Upper lobe of left lung (tissue), 6 donors: Measurements from ENCODE around the gene ZDHHC14. TPM values are rescaled to one million over a fixed set of nuclear protein-coding genes. Genes with fewer than 3 reads are reported as not detected.

ENCODE experiments used
- ATAC-seq, 2 donors: fragments of 200-7000 bp; cut with Tn5 transposase; one replicate each; pipeline ENCODE4 v1.9.1; 2022; ENCODE audit warnings: mild to moderate bottlenecking in 2 of 2, moderate library complexity in 2 of 2; ENCODE audit not compliant: low FRiP score in 2 of 2
- DNase-seq, 2 donors: peaks; one replicate each; pipeline ENCODE4 v3.0.0-alpha.2; 2019 to 2020
- H3K27ac ChIP-seq, 4 donors: fragments of 200-600 bp; sonication (generic); one replicate each; pipeline ENCODE4 v1.5.1; 2016 to 2019
- H3K27me3 ChIP-seq, 4 donors: fragments of 200-600 bp; sonication (generic); one replicate each; pipeline ENCODE4 v1.5.1; 2017 to 2019
- H3K36me3 ChIP-seq, 4 donors: fragments of 200-600 bp; sonication (generic); one replicate each; pipeline ENCODE4 v1.5.1; 2016 to 2019
- H3K4me1 ChIP-seq, 4 donors: fragments of 200-600 bp; sonication (generic); one replicate each; pipeline ENCODE4 v1.5.1; 2018 to 2019
- H3K4me3 ChIP-seq, 4 donors: fragments of 200-600 bp; sonication (generic); one replicate each; pipeline ENCODE4 v1.5.1; 2017 to 2019; ENCODE audit warnings: mild to moderate bottlenecking in 2 of 4, moderate library complexity in 1 of 4
- H3K9me3 ChIP-seq, 4 donors: fragments of 200-600 bp; sonication (generic); one replicate each; pipeline ENCODE4 v1.5.1; 2018 to 2019
- EP300 ChIP-seq, 4 donors: sonication (generic); formaldehyde crosslinking; IDR thresholded peaks; one replicate each; pipeline ENCODE4 v1.5.1; 2017; ENCODE audit warnings: antibody characterized with exemption in 4 of 4, control low read depth in 2 of 4
- POLR2A ChIP-seq, 4 donors: fragments of 450-650 bp; IDR thresholded peaks; one replicate each; pipeline ENCODE4 v1.5.1; 2016 to 2017; ENCODE audit warnings: antibody characterized with exemption in 4 of 4, mild to moderate bottlenecking in 2 of 4
- POLR2AphosphoS5 ChIP-seq, 2 donors: sonication (generic); formaldehyde crosslinking; IDR thresholded peaks; one replicate each; pipeline ENCODE4 v1.5.1; 2017; ENCODE audit warnings: antibody characterized with exemption in 2 of 2
- WGBS, 2 donors: methylation state at CpG; one replicate each; pipeline ENCODE4 v1.1.5; 2017 to 2018; 5-methylcytosine and 5-hydroxymethylcytosine counted together
- total RNA-seq, 6 donors: library from RNA; depleted of rRNA in 4 of 6; stranded (reverse); fragments of >200 nt in 4 of 6; gene quantifications; one replicate each; pipeline versions ENCODE4 v1.1.0 to v1.2.1, GENCODE V29; 2016 to 2021
- TF ChIP-seq, protein P1 (sequence below), 6 experiments: fragments of 450-650 bp in 4 of 6; fragments of 200-600 bp in 2 of 6; sonication (generic) in 2 of 6; IDR thresholded peaks; one replicate each; pipeline ENCODE4 v1.5.1; 2016 to 2019; ENCODE audit warnings: antibody characterized with exemption in 6 of 6
- donor health status: DM: no; HTN: no; CAD: no; lungs with moderate emphysema.
- donor health status: DM: no; HTN: yes; CAD: no; lungs with severe emphysema.

The ZDHHC14 gene
- total RNA-seq, 6 donors from 2014 or later, result 5.3 to 16.5 (median 9.4) TPM

DNA sequence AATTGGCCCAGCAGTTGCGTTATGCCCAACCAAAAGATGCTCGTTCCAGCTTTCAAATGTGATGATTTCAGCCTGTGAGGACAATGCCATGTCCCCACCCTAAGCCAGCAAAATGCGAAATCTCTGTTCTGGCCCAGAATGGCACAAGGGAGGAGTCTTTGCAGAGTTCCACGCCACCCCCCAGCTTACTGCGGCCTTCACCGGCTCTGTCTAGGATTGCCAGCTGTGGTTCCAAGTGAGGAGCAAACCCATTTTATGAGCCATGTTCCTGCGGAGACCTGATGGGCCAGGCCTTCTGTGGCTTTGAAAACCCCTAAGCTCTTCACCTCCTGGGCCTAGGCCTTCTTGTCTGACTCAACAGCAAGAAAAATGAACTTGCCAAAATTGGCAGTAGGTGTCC, 295.3 kb downstream of the ZDHHC14 start:
- Histone ChIP-seq H3K9me3 (no peaks in the 10 kb centered on the region), H3K27ac (no peak overlapping the region), H3K36me3 (peaks cover 0 to 9% (median 1%) of the 10 kb centered on the region in 4 donors), H3K27me3 (no peaks in the 10 kb centered on the region), H3K4me1 (no peaks in the 10 kb centered on the region), H3K4me3 (no peak overlapping the region)
- DNase-seq, result no peak
- no peak for ATAC-seq
- 79 to 91% methylated on average over 5 to 7 of the region's 7 CpGs for WGBS, 2 donors
- no peak for TF ChIP-seq POLR2AphosphoS5 (IDR thresholded peaks at IDR 0.05)
- TF ChIP-seq, protein P1, sequence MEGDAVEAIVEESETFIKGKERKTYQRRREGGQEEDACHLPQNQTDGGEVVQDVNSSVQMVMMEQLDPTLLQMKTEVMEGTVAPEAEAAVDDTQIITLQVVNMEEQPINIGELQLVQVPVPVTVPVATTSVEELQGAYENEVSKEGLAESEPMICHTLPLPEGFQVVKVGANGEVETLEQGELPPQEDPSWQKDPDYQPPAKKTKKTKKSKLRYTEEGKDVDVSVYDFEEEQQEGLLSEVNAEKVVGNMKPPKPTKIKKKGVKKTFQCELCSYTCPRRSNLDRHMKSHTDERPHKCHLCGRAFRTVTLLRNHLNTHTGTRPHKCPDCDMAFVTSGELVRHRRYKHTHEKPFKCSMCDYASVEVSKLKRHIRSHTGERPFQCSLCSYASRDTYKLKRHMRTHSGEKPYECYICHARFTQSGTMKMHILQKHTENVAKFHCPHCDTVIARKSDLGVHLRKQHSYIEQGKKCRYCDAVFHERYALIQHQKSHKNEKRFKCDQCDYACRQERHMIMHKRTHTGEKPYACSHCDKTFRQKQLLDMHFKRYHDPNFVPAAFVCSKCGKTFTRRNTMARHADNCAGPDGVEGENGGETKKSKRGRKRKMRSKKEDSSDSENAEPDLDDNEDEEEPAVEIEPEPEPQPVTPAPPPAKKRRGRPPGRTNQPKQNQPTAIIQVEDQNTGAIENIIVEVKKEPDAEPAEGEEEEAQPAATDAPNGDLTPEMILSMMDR (IDR thresholded peaks at IDR 0.05), result no peak
- TF ChIP-seq POLR2A (IDR thresholded peaks at IDR 0.05), result no peak
- no peak for TF ChIP-seq EP300 (IDR thresholded peaks at IDR 0.05)

DNA sequence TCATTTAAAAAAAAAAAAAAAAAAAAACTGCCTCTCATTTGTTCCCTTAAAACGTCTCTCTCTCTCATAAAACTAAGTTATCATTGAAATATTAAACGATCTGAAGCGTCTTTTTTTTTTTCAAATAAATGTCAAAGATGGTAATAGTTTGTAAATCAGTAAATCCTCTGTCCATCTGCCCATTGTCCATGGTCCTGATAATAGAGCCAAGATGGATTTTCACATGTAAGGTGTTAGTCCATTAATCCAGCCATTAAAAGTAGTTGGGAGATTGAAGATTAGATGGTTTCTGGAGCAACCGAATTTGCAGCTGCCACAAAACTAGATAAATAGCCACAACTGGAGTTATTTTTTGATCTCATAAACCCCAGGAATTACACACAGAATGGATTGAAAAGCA, 296.2 kb downstream of the ZDHHC14 start:
- Histone ChIP-seq H3K4me1 (no peaks in the 10 kb centered on the region), H3K36me3 (peaks cover 0 to 9% (median 1%) of the 10 kb centered on the region in 4 donors), H3K4me3 (no peak overlapping the region), H3K27ac (no peak overlapping the region), H3K9me3 (no peaks in the 10 kb centered on the region), H3K27me3 (no peaks in the 10 kb centered on the region)
- TF ChIP-seq, protein P1 (IDR thresholded peaks at IDR 0.05), result no peak
- no peak for TF ChIP-seq POLR2AphosphoS5 (IDR thresholded peaks at IDR 0.05)
- no peak for TF ChIP-seq POLR2A (IDR thresholded peaks at IDR 0.05)
- no peak for TF ChIP-seq EP300 (IDR thresholded peaks at IDR 0.05)
- 82 to 88% methylated on average over 4 of the region's 4 CpGs for WGBS, 2 donors
- ATAC-seq, result no peak
- no peak for DNase-seq

DNA sequence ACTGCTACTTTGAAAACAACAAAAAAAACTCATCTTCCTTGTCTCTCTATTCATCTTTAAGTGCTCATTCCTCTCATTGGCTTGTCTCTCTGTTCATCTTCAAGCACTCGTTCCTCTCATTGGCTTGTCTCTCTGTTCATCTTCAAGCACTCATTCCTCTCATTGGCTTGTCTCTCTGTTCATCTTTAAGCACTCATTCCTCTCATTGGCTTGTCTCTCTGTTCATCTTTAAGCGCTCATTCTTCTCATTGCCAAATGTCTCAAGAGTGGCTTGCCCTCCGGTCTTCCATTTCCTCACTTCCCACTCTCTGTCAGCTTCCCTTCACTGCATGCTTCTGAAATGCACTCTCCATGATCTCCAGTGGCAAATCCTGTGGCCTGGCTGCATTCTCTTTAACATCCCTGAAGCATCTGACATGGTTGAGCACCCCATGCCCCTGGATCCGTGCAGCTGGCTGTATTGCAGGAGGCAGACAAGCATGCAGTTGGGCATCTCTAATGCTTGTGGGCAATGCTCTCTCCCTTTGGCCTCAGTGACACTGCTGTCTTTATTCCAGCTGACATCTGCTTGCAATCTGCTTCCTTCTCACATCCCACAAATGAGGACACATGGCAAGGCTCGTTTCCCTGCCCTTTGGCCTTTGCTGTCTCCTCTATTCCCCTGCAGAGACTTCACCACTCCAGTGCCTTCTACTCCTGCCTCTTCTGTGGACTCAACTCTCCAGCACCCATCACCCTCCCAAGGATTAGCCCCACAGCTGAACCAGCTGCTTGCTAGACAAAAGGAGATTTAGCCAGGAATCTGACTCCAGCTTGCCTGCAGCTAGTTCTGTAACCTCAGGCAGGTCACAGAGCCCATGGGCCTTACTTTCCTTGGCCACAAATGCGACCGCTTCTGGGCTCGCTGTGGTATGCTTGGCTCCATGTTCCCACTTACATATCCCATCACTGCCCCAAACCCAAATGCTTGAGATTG, 298.9 kb downstream of the ZDHHC14 start:
- ATAC-seq (no peak), DNase-seq (no peak)
- H3K27me3 ChIP-seq, result no peaks in the 10 kb centered on the region
- H3K4me1 ChIP-seq, result no peaks in the 10 kb centered on the region
- H3K27ac ChIP-seq, result no peak overlapping the region
- WGBS, 2 donors, result 90% methylated on average over 8 of the region's 8 CpGs
- H3K4me3 ChIP-seq, result no peak overlapping the region
- H3K36me3 ChIP-seq, result no peaks in the 10 kb centered on the region
- H3K9me3 ChIP-seq, result no peaks in the 10 kb centered on the region
- no peak for TF ChIP-seq EP300 (IDR thresholded peaks at IDR 0.05)
- TF ChIP-seq POLR2A (IDR thresholded peaks at IDR 0.05), result no peak
- no peak for TF ChIP-seq POLR2AphosphoS5 (IDR thresholded peaks at IDR 0.05)
- TF ChIP-seq, protein P1 (IDR thresholded peaks at IDR 0.05), result no peak

DNA sequence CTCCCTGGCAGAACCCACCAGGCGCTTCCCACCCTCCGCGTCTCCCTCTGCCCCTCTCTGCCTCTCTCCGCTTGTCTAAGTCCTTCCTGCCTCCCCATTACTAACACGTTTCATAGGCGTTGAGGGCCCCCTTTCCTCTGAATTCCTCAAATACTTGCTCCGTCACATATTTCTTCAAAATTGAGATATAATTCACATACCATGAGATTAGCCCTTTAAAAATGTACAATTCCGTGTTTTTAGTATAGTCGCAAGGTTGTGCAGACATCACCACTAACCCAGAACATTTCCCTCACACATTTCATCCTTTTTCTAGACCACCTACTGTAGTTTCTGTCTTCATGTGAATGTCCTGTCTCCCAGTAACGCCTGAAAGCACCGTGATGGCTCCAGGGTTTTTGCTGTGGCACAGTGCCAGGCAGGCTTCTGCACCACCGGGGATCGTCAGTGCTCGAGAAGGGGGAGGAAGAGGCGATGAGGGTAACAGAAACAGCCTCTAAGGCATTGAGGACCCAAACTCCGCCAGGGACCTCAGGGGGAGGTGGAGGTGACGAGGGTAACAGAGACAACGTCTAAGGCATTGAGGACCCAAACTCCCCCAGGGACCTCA, 300.2 kb downstream of the ZDHHC14 start:
- TF ChIP-seq, protein P1 (IDR thresholded peaks at IDR 0.05), result no peak
- TF ChIP-seq POLR2A (IDR thresholded peaks at IDR 0.05) (no peak), EP300 (IDR thresholded peaks at IDR 0.05) (no peak), POLR2AphosphoS5 (IDR thresholded peaks at IDR 0.05) (no peak)
- Histone ChIP-seq H3K9me3 (no peaks in the 10 kb centered on the region), H3K27ac (no peak overlapping the region), H3K4me1 (no peaks in the 10 kb centered on the region), H3K36me3 (no peaks in the 10 kb centered on the region), H3K27me3 (no peaks in the 10 kb centered on the region), H3K4me3 (no peak overlapping the region)
- 68 to 71% methylated on average over 18 of the region's 18 CpGs for WGBS, 2 donors
- DNase-seq (no peak), ATAC-seq (no peak)
